NB4 (cell line): ENCODE data around the gene TAOK1.

Source experiments
- CTCF ChIP-seq: IDR thresholded peaks from one replicate; pipeline ENCODE4 v1.5.1; 2012; ENCODE audit warnings: low read depth, low read length
- MAX ChIP-seq: IDR thresholded peaks from 2 replicates; pipeline ENCODE4 v1.6.1; 2011; ENCODE audit warnings: low read depth, low read length
- MYC ChIP-seq: IDR thresholded peaks from 2 replicates; pipeline ENCODE4 v1.6.1; 2011; ENCODE audit warnings: low read depth, low read length
- POLR2A ChIP-seq: IDR thresholded peaks from 2 replicates; pipeline ENCODE4 v1.6.1; 2011; ENCODE audit warnings: mild to moderate bottlenecking; ENCODE audit not compliant: insufficient read length; ENCODE audit errors: extremely low read depth

- TF ChIP-seq CTCF (no peak), POLR2A (no peak), MAX (no peak), MYC (no peak)
These were observed 194.4 kb downstream of the TAOK1 start for GRCh38 chr17:29584452-29585079.
